Measurements from ENCODE around the gene GAPT.

Gene GAPT

DNA sequence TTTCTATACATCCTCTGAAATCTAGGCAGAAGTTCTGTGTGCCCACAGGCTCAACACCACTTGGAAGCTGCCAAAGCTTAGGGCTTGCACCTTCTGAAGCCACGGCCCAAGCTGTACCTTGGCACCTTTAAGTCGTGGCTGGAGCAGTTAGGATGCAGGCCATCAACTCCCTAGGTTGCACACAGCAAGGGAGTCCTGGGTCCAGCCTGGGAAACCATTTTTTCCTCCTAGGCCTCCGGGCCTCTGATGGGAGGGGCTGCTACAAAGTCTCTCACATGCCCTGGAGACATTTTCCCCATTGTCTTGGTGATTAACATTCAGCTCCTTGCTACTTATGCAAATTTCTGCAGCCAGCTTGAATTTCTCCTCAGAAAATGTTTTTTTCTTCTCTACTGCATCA lies 15.8 kb upstream of the GAPT start:
- TF ChIP-seq, protein P1, sequence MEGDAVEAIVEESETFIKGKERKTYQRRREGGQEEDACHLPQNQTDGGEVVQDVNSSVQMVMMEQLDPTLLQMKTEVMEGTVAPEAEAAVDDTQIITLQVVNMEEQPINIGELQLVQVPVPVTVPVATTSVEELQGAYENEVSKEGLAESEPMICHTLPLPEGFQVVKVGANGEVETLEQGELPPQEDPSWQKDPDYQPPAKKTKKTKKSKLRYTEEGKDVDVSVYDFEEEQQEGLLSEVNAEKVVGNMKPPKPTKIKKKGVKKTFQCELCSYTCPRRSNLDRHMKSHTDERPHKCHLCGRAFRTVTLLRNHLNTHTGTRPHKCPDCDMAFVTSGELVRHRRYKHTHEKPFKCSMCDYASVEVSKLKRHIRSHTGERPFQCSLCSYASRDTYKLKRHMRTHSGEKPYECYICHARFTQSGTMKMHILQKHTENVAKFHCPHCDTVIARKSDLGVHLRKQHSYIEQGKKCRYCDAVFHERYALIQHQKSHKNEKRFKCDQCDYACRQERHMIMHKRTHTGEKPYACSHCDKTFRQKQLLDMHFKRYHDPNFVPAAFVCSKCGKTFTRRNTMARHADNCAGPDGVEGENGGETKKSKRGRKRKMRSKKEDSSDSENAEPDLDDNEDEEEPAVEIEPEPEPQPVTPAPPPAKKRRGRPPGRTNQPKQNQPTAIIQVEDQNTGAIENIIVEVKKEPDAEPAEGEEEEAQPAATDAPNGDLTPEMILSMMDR (IDR thresholded peaks at IDR 0.05; ENCODE audit: borderline replicate concordance, insufficient read depth, low read depth, low read length): no peak
- no peak overlapping the region for H3K4me3 ChIP-seq (ENCODE audit: low read depth, low read length)

DNA sequence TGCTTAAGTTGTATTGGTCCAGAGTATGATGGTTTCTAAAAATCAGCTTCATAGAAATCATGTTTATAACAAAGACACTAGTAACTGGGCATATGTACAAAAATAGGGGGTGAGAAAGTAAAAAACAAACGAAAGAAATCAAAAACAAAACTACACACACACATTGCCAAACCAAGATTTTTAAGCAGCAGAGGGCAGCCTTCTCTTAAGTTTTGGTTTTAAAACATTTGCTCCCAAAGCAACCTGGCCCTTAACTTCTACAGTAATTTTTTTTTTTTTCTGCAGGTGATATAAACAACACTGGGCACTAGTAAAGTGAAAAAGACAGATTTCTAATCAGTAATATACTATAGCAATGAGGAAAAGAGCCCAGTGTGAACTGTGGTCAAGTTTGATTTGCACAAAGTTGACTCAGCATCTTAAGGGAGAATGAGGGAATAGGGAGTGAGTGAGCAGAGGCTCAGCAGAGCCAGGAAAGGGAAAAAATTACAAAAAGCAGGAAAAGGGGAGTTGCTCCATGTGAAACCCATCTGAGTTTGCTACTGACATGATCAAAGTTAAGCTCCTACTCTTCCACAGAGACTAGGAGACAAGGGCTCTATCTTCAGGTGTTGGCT lies 13.4 kb upstream of the GAPT start:
- TF ChIP-seq, protein P1 (IDR thresholded peaks at IDR 0.05; ENCODE audit: borderline replicate concordance, insufficient read depth, low read depth, low read length): no peak

DNA sequence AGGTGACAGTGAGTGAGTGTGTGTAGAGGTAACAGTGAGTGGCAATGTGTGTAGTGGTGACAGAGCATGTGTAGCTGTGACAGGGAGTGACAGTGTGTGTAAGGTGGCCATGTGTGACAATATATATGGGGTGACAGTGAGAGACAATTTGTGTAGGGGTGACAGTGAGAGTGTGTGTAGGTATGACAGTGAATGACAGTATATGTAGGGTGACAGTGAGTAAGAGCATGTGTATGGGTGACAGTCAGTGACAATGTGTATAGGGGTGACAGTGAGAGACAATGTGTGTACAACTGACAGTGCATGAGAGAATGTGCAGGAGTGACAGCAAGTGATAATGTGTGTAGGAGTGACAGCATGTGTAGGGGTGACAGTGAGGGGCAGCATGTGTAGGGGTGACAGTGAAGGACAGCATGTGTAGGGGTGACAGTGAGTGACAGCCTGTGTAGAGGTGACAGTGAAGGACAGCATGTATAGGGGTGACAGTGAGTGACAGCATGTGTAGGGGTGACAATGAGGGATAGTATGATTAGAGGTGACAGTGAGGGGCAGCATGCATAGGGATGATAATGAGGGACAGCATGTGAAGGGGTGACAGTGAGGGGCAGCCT lies 10.1 kb upstream of the GAPT start:
- TF ChIP-seq, protein P1 (IDR thresholded peaks at IDR 0.05; ENCODE audit: borderline replicate concordance, insufficient read depth, low read depth, low read length): no peak
- no peak overlapping the region for H3K4me3 ChIP-seq (ENCODE audit: low read depth, low read length)

More for the DNA sequence above, 13.4 kb upstream of the GAPT start:
- no peak overlapping the region for H3K4me3 ChIP-seq (ENCODE audit: low read depth, low read length)

DNA sequence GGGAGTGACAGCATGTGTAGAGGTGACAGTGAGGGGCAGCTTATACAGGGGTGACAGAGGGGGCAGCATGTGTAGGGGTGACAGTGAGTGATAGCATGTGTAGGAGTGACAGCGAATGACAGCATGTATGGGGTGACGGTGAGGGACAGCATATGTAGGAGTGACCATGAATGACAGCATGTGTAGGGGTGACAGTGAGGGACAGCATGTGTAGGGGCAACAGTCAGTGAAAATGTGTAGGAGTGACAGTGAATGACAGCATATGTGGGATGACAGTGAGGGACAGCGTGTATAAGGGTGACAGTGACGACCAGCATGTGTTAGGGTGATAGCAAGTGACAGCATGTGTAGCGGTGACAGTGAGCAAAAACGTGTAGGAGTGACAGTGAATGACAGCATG lies 9.4 kb upstream of the GAPT start:
- no peak overlapping the region for H3K4me3 ChIP-seq (ENCODE audit: low read depth, low read length)
- TF ChIP-seq, protein P1 (IDR thresholded peaks at IDR 0.05; ENCODE audit: borderline replicate concordance, insufficient read depth, low read depth, low read length): no peak

DNA sequence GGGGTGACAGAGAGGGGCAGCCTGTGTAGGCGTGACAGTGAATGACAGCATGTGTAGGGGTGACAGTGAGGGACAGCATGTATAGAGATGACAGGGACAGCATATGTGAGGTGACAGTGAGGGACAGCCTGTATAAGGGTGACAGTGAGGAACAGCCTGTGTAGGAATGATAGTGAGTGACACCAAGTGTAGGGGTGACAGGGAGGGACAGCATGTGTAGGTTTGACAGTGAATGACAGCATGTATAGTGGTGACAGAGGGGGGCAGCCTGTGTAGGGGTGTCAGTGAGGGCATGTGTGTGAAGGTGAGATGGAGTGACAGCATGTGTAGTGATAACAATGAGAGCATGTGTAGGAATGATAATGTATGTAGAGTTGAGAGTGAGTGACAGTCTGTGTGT lies 8.7 kb upstream of the GAPT start:
- TF ChIP-seq, protein P1 (IDR thresholded peaks at IDR 0.05; ENCODE audit: borderline replicate concordance, insufficient read depth, low read depth, low read length): no peak
- no peak overlapping the region for H3K4me3 ChIP-seq (ENCODE audit: low read depth, low read length)

DNA sequence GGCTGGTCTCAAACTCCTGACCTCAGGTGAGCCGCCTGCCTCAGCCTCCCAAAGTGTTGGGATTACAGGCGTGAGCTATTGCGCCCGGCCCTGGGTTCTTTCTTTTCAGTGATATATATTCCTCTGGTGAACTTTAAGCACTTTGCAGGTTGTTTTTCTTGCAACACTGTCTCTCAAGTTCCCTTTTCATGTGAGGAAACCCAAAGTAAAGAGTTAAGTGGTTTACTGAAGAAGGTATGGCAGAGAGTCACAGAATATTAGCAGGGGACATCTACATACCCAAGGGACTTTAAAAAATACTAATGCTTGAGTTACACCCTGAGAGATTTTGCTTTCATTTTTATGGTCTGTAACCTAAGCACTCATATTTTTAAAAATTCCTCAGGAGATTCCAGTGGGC lies 6.7 kb upstream of the GAPT start:
- H3K4me3 ChIP-seq (ENCODE audit: low read depth, low read length): no peak overlapping the region
- TF ChIP-seq, protein P1 (IDR thresholded peaks at IDR 0.05; ENCODE audit: borderline replicate concordance, insufficient read depth, low read depth, low read length): no peak

DNA sequence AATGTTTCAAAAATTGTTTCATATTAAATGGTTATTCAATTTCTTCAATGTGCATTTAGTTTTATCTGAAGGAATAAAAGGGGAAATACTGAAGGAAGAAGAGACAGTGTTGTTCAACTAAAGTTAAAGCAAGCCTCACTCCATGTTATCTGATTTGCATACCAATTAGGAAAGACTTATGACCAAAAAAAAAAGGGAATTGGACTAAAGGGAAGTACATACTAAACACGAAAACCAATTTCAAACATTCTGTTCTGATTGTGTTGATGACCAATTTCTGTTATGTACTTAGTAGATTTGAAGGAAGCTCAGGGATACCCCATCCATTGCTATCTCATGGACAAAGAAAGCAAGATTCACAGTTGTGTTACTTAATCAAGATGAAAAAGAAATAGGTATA lies 4.9 kb upstream of the GAPT start:
- TF ChIP-seq, protein P1 (IDR thresholded peaks at IDR 0.05; ENCODE audit: borderline replicate concordance, insufficient read depth, low read depth, low read length): no peak
- H3K4me3 ChIP-seq (ENCODE audit: low read depth, low read length): no peak overlapping the region

Measured in GM12875 (cell line).